PC-3 (cell line): ENCODE results near the gene SCUBE1.

Experiments
- EZH2 ChIP-seq: fragments of 300-600 bp; sonication (generic); IDR thresholded peaks from one replicate; pipeline ENCODE4 v1.6.1; 2017; ENCODE audit warnings: antibody characterized with exemption, mild to moderate bottlenecking, low read length; ENCODE audit not compliant: unreplicated experiment
- TF ChIP-seq, protein P1 (sequence below): fragments of 300-600 bp; sonication (generic); conservative IDR thresholded peaks from 2 replicates; pipeline ENCODE4 v1.5.1; 2017; ENCODE audit warnings: antibody characterized with exemption, low read depth, mild to moderate bottlenecking, low read length

DNA sequence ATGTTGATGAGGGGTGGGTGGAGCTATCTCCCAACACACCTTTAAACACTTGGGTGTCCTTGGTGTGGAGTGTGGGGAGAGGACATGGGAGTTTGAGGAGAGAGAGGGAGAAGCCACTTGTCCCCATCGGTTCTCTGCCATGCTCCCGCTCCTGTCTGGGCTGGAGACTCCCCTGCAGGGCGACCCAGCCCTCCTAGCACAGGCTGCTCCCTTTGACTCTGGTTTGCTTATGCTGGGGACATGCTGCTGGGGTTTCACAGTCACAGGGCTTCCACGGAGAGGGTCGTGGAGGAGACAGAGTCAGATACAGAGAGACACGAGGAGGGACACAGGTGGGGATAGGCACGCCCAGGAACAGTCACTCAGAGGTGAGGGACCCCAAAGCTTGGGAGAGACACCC, 1.6 kb downstream of the SCUBE1 start:
- TF ChIP-seq, protein P1, sequence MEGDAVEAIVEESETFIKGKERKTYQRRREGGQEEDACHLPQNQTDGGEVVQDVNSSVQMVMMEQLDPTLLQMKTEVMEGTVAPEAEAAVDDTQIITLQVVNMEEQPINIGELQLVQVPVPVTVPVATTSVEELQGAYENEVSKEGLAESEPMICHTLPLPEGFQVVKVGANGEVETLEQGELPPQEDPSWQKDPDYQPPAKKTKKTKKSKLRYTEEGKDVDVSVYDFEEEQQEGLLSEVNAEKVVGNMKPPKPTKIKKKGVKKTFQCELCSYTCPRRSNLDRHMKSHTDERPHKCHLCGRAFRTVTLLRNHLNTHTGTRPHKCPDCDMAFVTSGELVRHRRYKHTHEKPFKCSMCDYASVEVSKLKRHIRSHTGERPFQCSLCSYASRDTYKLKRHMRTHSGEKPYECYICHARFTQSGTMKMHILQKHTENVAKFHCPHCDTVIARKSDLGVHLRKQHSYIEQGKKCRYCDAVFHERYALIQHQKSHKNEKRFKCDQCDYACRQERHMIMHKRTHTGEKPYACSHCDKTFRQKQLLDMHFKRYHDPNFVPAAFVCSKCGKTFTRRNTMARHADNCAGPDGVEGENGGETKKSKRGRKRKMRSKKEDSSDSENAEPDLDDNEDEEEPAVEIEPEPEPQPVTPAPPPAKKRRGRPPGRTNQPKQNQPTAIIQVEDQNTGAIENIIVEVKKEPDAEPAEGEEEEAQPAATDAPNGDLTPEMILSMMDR: no peak
- no peak for TF ChIP-seq EZH2
